Endothelial cell of umbilical vein (primary cell): ENCODE results near the gene HAPLN1. TPM values are rescaled to one million over a fixed set of nuclear protein-coding genes. Genes with fewer than 3 reads are reported as not detected.

Source experiments
- BruUV-seq: library from RNA; stranded (reverse); fragments of 400-500 nt; replicated peaks from 2 replicates; lab custom pipeline; 2021; lab: Mats Ljungman, UMichigan
- CTCF ChIA-PET: fragments of 300-600, 350-600 bp; sonication (Branson Sonifier 250); formaldehyde crosslinking; loops from one replicate; lab custom pipeline; 2021; ENCODE audit warnings: antibody characterized with exemption, inconsistent platforms; lab: Charles Lee
- POLR2A ChIA-PET: fragments of 300-600, 350-600 bp; sonication (Branson Sonifier 250); formaldehyde crosslinking; loops from one replicate; lab custom pipeline; 2021; ENCODE audit warnings: antibody characterized with exemption, inconsistent platforms; lab: Charles Lee
- DNase-seq: peaks from one replicate; pipeline ENCODE4 v3.0.0-alpha.2; 2011; ENCODE audit warnings: low read depth, low spot score
- FAIRE-seq: peaks from 2 replicates; lab custom pipeline; 2011; peaks lifted over from hg19 to GRCh38; lab: Jason Lieb, UNC
- H2AFZ ChIP-seq: 2 replicates; pipeline ENCODE4 v1.6.0; 2012; ENCODE audit warnings: low read depth, low read length, control low read depth, inconsistent platforms
- H3K27ac ChIP-seq: 2 replicates; pipeline ENCODE4 v1.5.1; 2011; ENCODE audit warnings: low read depth, mild to moderate bottlenecking, control low read depth, low read length, moderate library complexity; ENCODE audit not compliant: insufficient read depth
- H3K27me3 ChIP-seq, 2 experiments: 2 replicates each; pipeline versions ENCODE4 v1.6.0 to v1.6.1; 2011; ENCODE audit warnings: low read length in 2 of 2, mixed read lengths in 1 of 2; ENCODE audit not compliant: control insufficient read depth in 2 of 2, insufficient read depth in 2 of 2
- H3K36me3 ChIP-seq, 2 experiments: 2 replicates in 1 of 2; 3 replicates in 1 of 2; pipeline ENCODE4 v1.5.1; 2011; ENCODE audit warnings: low read length in 2 of 2, mild to moderate bottlenecking in 1 of 2, moderate library complexity in 1 of 2; ENCODE audit not compliant: control insufficient read depth in 2 of 2, insufficient read depth in 2 of 2; ENCODE audit errors: extremely low read depth in 1 of 2
- H3K4me1 ChIP-seq: 3 replicates; pipeline ENCODE4 v1.5.1; 2011; ENCODE audit warnings: mild to moderate bottlenecking, low read length; ENCODE audit not compliant: control insufficient read depth, insufficient read depth; ENCODE audit errors: extremely low read depth
- H3K4me2 ChIP-seq: 2 replicates; pipeline ENCODE4 v1.6.1; 2011; ENCODE audit warnings: low read length, control low read depth, mixed read lengths; ENCODE audit not compliant: insufficient read depth
- H3K4me3 ChIP-seq, 3 experiments: fragments of 200-600 bp in 1 of 3; sonication (generic), shearing (Covaris generic) in 1 of 3; replicated peaks in 1 of 3; 2 replicates each; pipeline ENCODE4 v1.5.1; 2011 to 2016; ENCODE audit warnings: control low read depth in 3 of 3, low read length in 3 of 3, mild to moderate bottlenecking in 2 of 3, inconsistent platforms in 1 of 3, low read depth in 1 of 3, moderate library complexity in 1 of 3; ENCODE audit not compliant: insufficient read depth in 1 of 3
- H3K79me2 ChIP-seq: 2 replicates; pipeline ENCODE4 v1.6.0; 2012; ENCODE audit warnings: low read length, inconsistent platforms; ENCODE audit not compliant: control insufficient read depth, insufficient read depth
- H3K9ac ChIP-seq: replicated peaks from 2 replicates; pipeline ENCODE3; 2011; ENCODE audit warnings: low read length, control low read depth; ENCODE audit not compliant: insufficient read depth; ENCODE audit errors: extremely low read depth
- H3K9me1 ChIP-seq: replicated peaks from 3 replicates; pipeline ENCODE4 v1.6.0; 2011; ENCODE audit warnings: mild to moderate bottlenecking, low read length; ENCODE audit not compliant: control insufficient read depth, insufficient read depth; ENCODE audit errors: extremely low read depth
- H3K9me3 ChIP-seq: replicated peaks from 2 replicates; pipeline ENCODE4 v1.5.1; 2012; ENCODE audit warnings: low read length, inconsistent platforms; ENCODE audit not compliant: control insufficient read depth, insufficient read depth
- H4K20me1 ChIP-seq: replicated peaks from 2 replicates; pipeline ENCODE3; 2011; ENCODE audit warnings: mild to moderate bottlenecking, low read length; ENCODE audit not compliant: control insufficient read depth, insufficient read depth; ENCODE audit errors: extremely low read depth
- EZH2 ChIP-seq: IDR thresholded peaks from 2 replicates; pipeline ENCODE4 v1.6.1; 2012; ENCODE audit warnings: borderline replicate concordance, low read depth, mild to moderate bottlenecking, moderate library complexity, low read length, inconsistent platforms; ENCODE audit not compliant: severe bottlenecking
- FOS ChIP-seq: IDR thresholded peaks from 2 replicates; pipeline ENCODE4 v1.6.1; 2011; ENCODE audit warnings: mild to moderate bottlenecking, low read length, moderate library complexity, borderline replicate concordance; ENCODE audit not compliant: insufficient read depth
- GATA2 ChIP-seq: IDR thresholded peaks from 2 replicates; pipeline ENCODE4 v1.7.0; 2011; ENCODE audit warnings: low read depth, mild to moderate bottlenecking, moderate library complexity, mixed read lengths, low read length; ENCODE audit not compliant: insufficient read length, insufficient read depth
- JUN ChIP-seq: IDR thresholded peaks from 2 replicates; pipeline ENCODE4 v1.6.1; 2011; ENCODE audit warnings: borderline replicate concordance, low read depth; ENCODE audit not compliant: insufficient read length, insufficient read depth
- MYC ChIP-seq: IDR thresholded peaks from one replicate; pipeline ENCODE4 v1.6.1; 2011; ENCODE audit warnings: mild to moderate bottlenecking, low read depth, low read length
- POLR2A ChIP-seq: IDR thresholded peaks from 2 replicates; pipeline ENCODE4 v1.6.1; 2012; ENCODE audit warnings: low read depth, mild to moderate bottlenecking, control low read depth, low read length
- POLR2AphosphoS5 ChIP-seq: IDR thresholded peaks from 2 replicates; pipeline ENCODE4 v1.6.1; 2012; ENCODE audit warnings: low read depth, mild to moderate bottlenecking, control low read depth, low read length, moderate library complexity; ENCODE audit not compliant: insufficient read depth
- dilution Hi-C: fragments of 300-500 bp; cut with MboI; formaldehyde crosslinking; loops from one replicate; pipeline ENCODE4 v1.15.0; 2019; ENCODE audit warnings: low sequenced_read_pairs; ENCODE audit not compliant: extremely low pct_ligation_motif_present
- intact Hi-C: fragments of 100-400 bp; cut with micrococcal nuclease; formaldehyde crosslinking; loops from one replicate; pipeline ENCODE4 v1.10.0; 2022
- polyA plus RNA-seq, 4 experiments: library from polyadenylated mRNA; depleted of rRNA in 3 of 4; stranded (reverse) in 3 of 4; unstranded in 1 of 4; fragments of >200 nt; gene quantifications; 2 replicates each; pipeline versions ENCODE4 v1.2.1 to v1.2.3, GENCODE V29; 2011 to 2012; ENCODE audit warnings: missing spikeins in 1 of 4
- total RNA-seq: library from RNA; stranded (reverse); gene quantifications from 2 replicates; pipeline ENCODE4 v1.2.3, GENCODE V29; 2021
- TF ChIP-seq, protein P1 (sequence below): IDR thresholded peaks from 2 replicates; pipeline ENCODE4 v1.6.1; 2011; ENCODE audit not compliant: insufficient read depth, insufficient read length
- TF ChIP-seq, protein P2 (sequence below), 2 donors: IDR thresholded peaks; 1 replicate in 1 of 2; 2 replicates in 1 of 2; pipeline ENCODE4 v1.5.1; 2011; ENCODE audit warnings: low read length in 2 of 2, mild to moderate bottlenecking in 2 of 2, moderate library complexity in 2 of 2, control low read depth in 1 of 2, inconsistent platforms in 1 of 2, low read depth in 1 of 2; ENCODE audit not compliant: insufficient read depth in 1 of 2; ENCODE audit errors: extremely low read depth in 1 of 2

Gene HAPLN1
- total and polyA plus RNA-seq, 2 donors (not counting 3 experiments of a cell fraction or from before 2014, with no cell fraction given), result 0.04 TPM; not detected in 1

DNA sequence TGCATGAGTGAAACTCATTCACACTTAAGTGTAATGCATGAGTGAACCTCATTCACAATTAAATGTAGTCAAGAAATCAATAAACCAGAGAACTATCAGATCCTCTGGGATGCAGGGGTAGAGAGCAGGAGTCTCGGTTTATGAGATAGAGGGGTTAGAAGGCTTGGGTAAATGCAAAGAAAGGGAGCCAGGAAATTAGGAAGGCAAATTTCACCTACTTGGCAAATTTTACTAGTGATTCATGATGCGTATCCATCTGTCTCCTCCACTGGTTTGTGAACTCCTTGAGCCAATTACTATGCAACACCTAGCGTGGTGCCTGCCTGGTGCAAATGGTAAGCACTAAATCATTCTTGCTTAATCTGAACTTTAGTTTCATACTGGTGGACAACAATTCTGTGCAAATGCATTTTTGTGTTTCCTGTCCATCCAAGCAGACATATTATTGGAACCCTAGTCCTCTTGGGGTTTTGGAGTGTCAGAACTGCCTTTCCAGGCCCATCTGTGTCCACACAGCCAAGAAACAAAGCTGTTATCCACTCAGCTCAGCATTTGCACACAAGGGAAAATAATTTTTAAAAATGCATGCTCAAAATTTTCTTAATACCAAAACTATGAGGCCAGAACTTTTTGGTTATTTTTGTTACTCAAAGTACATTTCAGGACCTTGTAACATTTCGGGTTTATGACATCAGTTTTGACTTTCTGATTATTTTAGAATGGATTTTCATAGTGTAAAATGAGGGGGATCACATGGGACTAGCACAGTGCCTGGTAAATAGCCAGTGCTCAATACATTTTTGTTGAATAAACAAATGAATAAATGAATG, 5.2 kb downstream of the HAPLN1 start:
- POLR2A ChIA-PET, result no interaction called here
- Histone ChIP-seq H3K27me3 (peaks cover 2 to 8% of the 10 kb centered on the region in 2 experiments), H3K9me3 (no peaks in the 10 kb centered on the region), H3K9me1 (no peaks in the 10 kb centered on the region), H3K4me1 (no peaks in the 10 kb centered on the region), H3K36me3 (no peaks in the 10 kb centered on the region), H3K9ac (no peak overlapping the region), H3K4me2 (no peak overlapping the region), H4K20me1 (no peaks in the 10 kb centered on the region), H3K4me3 (no peak overlapping the region), H3K79me2 (no peaks in the 10 kb centered on the region), H2AFZ (no peak overlapping the region), H3K27ac (no peak overlapping the region)
- BruUV-seq, result no TSS peak
- CTCF ChIA-PET, result no interaction called here
- DNase-seq, result no peak
- intact Hi-C loops (loop anchor here (10.0 kb wide), 1 partner anchor 1769 kb away; no protein-coding TSS in a partner anchor), dilution Hi-C loops (no loop called here)
- TF ChIP-seq, protein P1, sequence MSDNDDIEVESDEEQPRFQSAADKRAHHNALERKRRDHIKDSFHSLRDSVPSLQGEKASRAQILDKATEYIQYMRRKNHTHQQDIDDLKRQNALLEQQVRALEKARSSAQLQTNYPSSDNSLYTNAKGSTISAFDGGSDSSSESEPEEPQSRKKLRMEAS, result no peak
- TF ChIP-seq GATA2, result no peak
- TF ChIP-seq, protein P2, sequence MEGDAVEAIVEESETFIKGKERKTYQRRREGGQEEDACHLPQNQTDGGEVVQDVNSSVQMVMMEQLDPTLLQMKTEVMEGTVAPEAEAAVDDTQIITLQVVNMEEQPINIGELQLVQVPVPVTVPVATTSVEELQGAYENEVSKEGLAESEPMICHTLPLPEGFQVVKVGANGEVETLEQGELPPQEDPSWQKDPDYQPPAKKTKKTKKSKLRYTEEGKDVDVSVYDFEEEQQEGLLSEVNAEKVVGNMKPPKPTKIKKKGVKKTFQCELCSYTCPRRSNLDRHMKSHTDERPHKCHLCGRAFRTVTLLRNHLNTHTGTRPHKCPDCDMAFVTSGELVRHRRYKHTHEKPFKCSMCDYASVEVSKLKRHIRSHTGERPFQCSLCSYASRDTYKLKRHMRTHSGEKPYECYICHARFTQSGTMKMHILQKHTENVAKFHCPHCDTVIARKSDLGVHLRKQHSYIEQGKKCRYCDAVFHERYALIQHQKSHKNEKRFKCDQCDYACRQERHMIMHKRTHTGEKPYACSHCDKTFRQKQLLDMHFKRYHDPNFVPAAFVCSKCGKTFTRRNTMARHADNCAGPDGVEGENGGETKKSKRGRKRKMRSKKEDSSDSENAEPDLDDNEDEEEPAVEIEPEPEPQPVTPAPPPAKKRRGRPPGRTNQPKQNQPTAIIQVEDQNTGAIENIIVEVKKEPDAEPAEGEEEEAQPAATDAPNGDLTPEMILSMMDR (IDR thresholded peaks at IDR 0.05; ENCODE audit: extremely low read depth in 1 of 2, insufficient read depth in 1 of 2, low read depth in 1 of 2, low read length in 2 of 2), result no peak
- TF ChIP-seq MYC, result no peak
- TF ChIP-seq FOS, result no peak
- no peak for TF ChIP-seq POLR2AphosphoS5
- TF ChIP-seq POLR2A, result no peak
- no peak for TF ChIP-seq JUN
- TF ChIP-seq EZH2, result no peak
- FAIRE-seq, result no peak
